ENCODE data around the gene COMT. TPM values are rescaled to one million over a fixed set of nuclear protein-coding genes. Genes with fewer than 3 reads are reported as not detected.

COMT gene
- total and polyA plus RNA-seq, 2 of the 4 experiments (the other 2 are of a cell fraction) = 202 to 347 TPM

GRCh38 chr22:19989725-19990067 lies 48.1 kb downstream of the COMT start:
- no TSS peak for BruUV-seq (replicated peaks)
- Histone ChIP-seq H3K18ac (ENCODE audit: low read depth, low read length) (no peak overlapping the region), H3K27me3 (ENCODE audit: control insufficient read depth, insufficient read depth, low read length) (no peaks in the 10 kb centered on the region), H3K23ac (ENCODE audit: low read depth, low read length) (no peak overlapping the region), H3K14ac (replicated peaks; ENCODE audit: low read depth, low read length) (no peak overlapping the region), H2BK15ac (ENCODE audit: low read depth, low read length) (no peak overlapping the region), H3K27ac (ENCODE audit: insufficient read depth, low read length) (no peak overlapping the region), H3K9ac (ENCODE audit: low read depth, low read length) (no peak overlapping the region), H2AFZ (replicated peaks; ENCODE audit: low read length, poor library complexity) (no peak overlapping the region), H2AK5ac (ENCODE audit: low read depth, low read length) (no peak overlapping the region), H2BK5ac (ENCODE audit: low read depth, low read length, poor library complexity, severe bottlenecking) (no peak overlapping the region), H4K20me1 (ENCODE audit: insufficient read depth, low read length) (peaks cover 14% of the 10 kb centered on the region; the same call in 1 of the 2 replicates), H4K91ac (ENCODE audit: insufficient read depth, low read depth, low read length) (no peak overlapping the region), H3K4me2 (ENCODE audit: low read depth, low read length) (no peak overlapping the region), H3K36me3 (ENCODE audit: control insufficient read depth, insufficient read depth, low read length) (no peaks in the 10 kb centered on the region), H3K9me3 (ENCODE audit: control insufficient read depth, insufficient read depth, low read length) (no peaks in the 10 kb centered on the region), H2BK120ac (ENCODE audit: low read depth, low read length) (no peak overlapping the region), H3K79me1 (ENCODE audit: low read depth in 1 of 2, low read length in 2 of 2) (peaks cover under 1 to 16% of the 10 kb centered on the region in 2 experiments; a peak in 2 of 4 replicates), H4K5ac (ENCODE audit: low read depth, low read length) (no peak overlapping the region), H3K4me3 (ENCODE audit: insufficient read depth, low read depth, low read length) (no peak overlapping the region), H3K9me1 (ENCODE audit: insufficient read depth, low read length) (peaks cover 13% of the 10 kb centered on the region), H4K8ac (ENCODE audit: low read depth in 2 of 2, low read length in 2 of 2) (no peak overlapping the region), H2AK9ac (replicated peaks; ENCODE audit: low read depth, low read length, poor library complexity) (no peak overlapping the region), H2BK20ac (ENCODE audit: low read depth, low read length) (no peak overlapping the region), H3K56ac (ENCODE audit: extremely low read depth, insufficient read depth, low read length) (no peak overlapping the region), H3K4me1 (ENCODE audit: control insufficient read depth, insufficient read depth, low read length) (peaks cover 12% of the 10 kb centered on the region), H3K4ac (ENCODE audit: low read depth, low read length) (no peak overlapping the region)
- no CpG with 5 or more reads among the region's 3 CpGs for WGBS, 2 experiments (ENCODE audit: extremely low coverage in 2 of 2, insufficient read length in 1 of 2)
- TF ChIP-seq USF2 (IDR thresholded peaks at IDR 0.05; ENCODE audit: low read depth, low read length) = no peak
- no peak for TF ChIP-seq MAFK (IDR thresholded peaks at IDR 0.05; ENCODE audit: low read depth, low read length)
- TF ChIP-seq CHD1 (IDR thresholded peaks at IDR 0.05; ENCODE audit: low read depth, low read length) = no peak
- no peak for TF ChIP-seq RFX5 (IDR thresholded peaks at IDR 0.05; ENCODE audit: low read depth, low read length)
- TF ChIP-seq RCOR1 (IDR thresholded peaks at IDR 0.05; ENCODE audit: insufficient replicate concordance, low read length) = no peak
- no peak for TF ChIP-seq CEBPB (IDR thresholded peaks at IDR 0.05; ENCODE audit: low read depth, low read length)
- no peak for TF ChIP-seq NFE2L2 (IDR thresholded peaks at IDR 0.05; ENCODE audit: low read depth, low read length)
- TF ChIP-seq, protein P1, sequence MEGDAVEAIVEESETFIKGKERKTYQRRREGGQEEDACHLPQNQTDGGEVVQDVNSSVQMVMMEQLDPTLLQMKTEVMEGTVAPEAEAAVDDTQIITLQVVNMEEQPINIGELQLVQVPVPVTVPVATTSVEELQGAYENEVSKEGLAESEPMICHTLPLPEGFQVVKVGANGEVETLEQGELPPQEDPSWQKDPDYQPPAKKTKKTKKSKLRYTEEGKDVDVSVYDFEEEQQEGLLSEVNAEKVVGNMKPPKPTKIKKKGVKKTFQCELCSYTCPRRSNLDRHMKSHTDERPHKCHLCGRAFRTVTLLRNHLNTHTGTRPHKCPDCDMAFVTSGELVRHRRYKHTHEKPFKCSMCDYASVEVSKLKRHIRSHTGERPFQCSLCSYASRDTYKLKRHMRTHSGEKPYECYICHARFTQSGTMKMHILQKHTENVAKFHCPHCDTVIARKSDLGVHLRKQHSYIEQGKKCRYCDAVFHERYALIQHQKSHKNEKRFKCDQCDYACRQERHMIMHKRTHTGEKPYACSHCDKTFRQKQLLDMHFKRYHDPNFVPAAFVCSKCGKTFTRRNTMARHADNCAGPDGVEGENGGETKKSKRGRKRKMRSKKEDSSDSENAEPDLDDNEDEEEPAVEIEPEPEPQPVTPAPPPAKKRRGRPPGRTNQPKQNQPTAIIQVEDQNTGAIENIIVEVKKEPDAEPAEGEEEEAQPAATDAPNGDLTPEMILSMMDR (conservative IDR thresholded peaks at IDR 0.05; ENCODE audit: low read depth, low read length) = no peak
- no peak for TF ChIP-seq POLR2A (IDR thresholded peaks at IDR 0.05; ENCODE audit: low read depth, low read length)
- no peak for TF ChIP-seq FOS (IDR thresholded peaks at IDR 0.05; ENCODE audit: low read depth, low read length)
- TF ChIP-seq MXI1 (IDR thresholded peaks at IDR 0.05; ENCODE audit: borderline replicate concordance, low read depth, low read length) = no peak
- no peak for TF ChIP-seq ELK1 (IDR thresholded peaks at IDR 0.05; ENCODE audit: borderline replicate concordance, low read depth, low read length)
- no peak for TF ChIP-seq MAZ (IDR thresholded peaks at IDR 0.05; ENCODE audit: borderline replicate concordance, low read depth, low read length)
- TF ChIP-seq RAD21 (IDR thresholded peaks at IDR 0.05; ENCODE audit: low read length) = no peak
- no peak for TF ChIP-seq SMC3 (IDR thresholded peaks at IDR 0.05; ENCODE audit: low read depth, low read length)
- no peak for TF ChIP-seq BHLHE40 (IDR thresholded peaks at IDR 0.05; ENCODE audit: low read depth, low read length)
- dilution Hi-C loops (cut with HindIII; ENCODE audit: low sequenced_read_pairs, unreplicated experiment) = no loop called here
- in situ Hi-C loops (cut with MboI; ENCODE audit: low sequenced_read_pairs) = no loop called here
- ChIA-PET POLR2A (ENCODE audit: unreplicated experiment) (no interaction called here), CTCF (no interaction called here)
- DNase-seq (no peak), ATAC-seq (ENCODE audit: low read depth) (no peak)
- intact Hi-C loops (cut with micrococcal nuclease) = no loop called here
